HUES6 (cell line): Measurements from ENCODE around the gene HEPACAM.

Experiments
- H3K27ac ChIP-seq: 2 replicates; pipeline ENCODE4 v1.7.0; 2013; ENCODE audit warnings: low read depth, mild to moderate bottlenecking, low read length, inconsistent platforms
- H3K27me3 ChIP-seq: 2 replicates; pipeline ENCODE4 v1.6.1; 2013; ENCODE audit warnings: low read length; ENCODE audit not compliant: control insufficient read depth, insufficient read depth
- H3K36me3 ChIP-seq: 2 replicates; pipeline ENCODE4 v1.6.1; 2013; ENCODE audit warnings: low read length; ENCODE audit not compliant: control insufficient read depth, insufficient read depth
- H3K4me1 ChIP-seq: 2 replicates; pipeline ENCODE4 v1.6.1; 2013; ENCODE audit warnings: low read length; ENCODE audit not compliant: control insufficient read depth, insufficient read depth
- H3K4me3 ChIP-seq: 2 replicates; pipeline ENCODE4 v1.5.1; 2013; ENCODE audit warnings: low read depth, low read length
- H3K9ac ChIP-seq: one replicate; pipeline ENCODE4 v1.6.1; 2013; ENCODE audit warnings: mild to moderate bottlenecking, low read length
- H3K9me3 ChIP-seq: 2 replicates; pipeline ENCODE4 v1.6.1; 2013; ENCODE audit warnings: low read depth, low read length; ENCODE audit not compliant: control insufficient read depth, insufficient read depth

HEPACAM gene

GRCh38 chr11:124942466-124943253 lies 6.8 kb upstream of the HEPACAM start:
- no peak overlapping the region for H3K27ac ChIP-seq
- no peaks in the 10 kb centered on the region for H3K4me1 ChIP-seq
- H3K36me3 ChIP-seq = no peaks in the 10 kb centered on the region
- no peak overlapping the region for H3K9ac ChIP-seq
- no peaks in the 10 kb centered on the region for H3K9me3 ChIP-seq
- H3K4me3 ChIP-seq = no peak overlapping the region
- peaks cover 11% of the 10 kb centered on the region for H3K27me3 ChIP-seq

GRCh38 chr11:124941703-124942102 lies 5.9 kb upstream of the HEPACAM start:
- H3K4me3 ChIP-seq = no peak overlapping the region
- no peaks in the 10 kb centered on the region for H3K9me3 ChIP-seq
- H3K27me3 ChIP-seq = peaks cover 19% of the 10 kb centered on the region
- H3K4me1 ChIP-seq = no peaks in the 10 kb centered on the region
- no peak overlapping the region for H3K27ac ChIP-seq
- H3K9ac ChIP-seq = no peak overlapping the region
- no peaks in the 10 kb centered on the region for H3K36me3 ChIP-seq

DNA sequence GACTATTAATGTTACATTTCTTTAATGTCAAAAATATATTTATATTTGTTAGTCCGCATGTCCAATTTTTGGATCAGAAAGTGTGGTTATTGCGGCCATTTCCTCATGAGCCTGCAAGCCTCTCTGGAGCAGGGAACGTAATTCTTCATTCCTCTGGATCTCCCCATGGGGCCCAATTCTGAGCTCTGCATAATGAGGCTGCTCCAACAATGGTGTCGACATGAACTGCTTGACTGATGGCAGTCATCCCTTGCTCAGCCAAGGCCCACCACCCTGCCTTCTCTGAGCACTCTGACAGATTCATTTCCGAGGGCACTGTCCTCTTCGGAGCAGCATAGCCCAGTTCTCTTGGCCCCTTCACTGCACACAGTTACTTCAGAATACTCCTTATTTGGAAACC lies 3.1 kb upstream of the HEPACAM start:
- Histone ChIP-seq H3K4me3 (no peak overlapping the region), H3K9ac (no peak overlapping the region), H3K9me3 (no peaks in the 10 kb centered on the region), H3K27me3 (peaks cover 35% of the 10 kb centered on the region), H3K27ac (no peak overlapping the region), H3K4me1 (no peaks in the 10 kb centered on the region), H3K36me3 (no peaks in the 10 kb centered on the region)

- H3K4me1 ChIP-seq = no peaks in the 10 kb centered on the region
- H3K4me3 ChIP-seq = no peak overlapping the region
- no peak overlapping the region for H3K9ac ChIP-seq
- peaks cover 34% of the 10 kb centered on the region for H3K27me3 ChIP-seq
- no peaks in the 10 kb centered on the region for H3K9me3 ChIP-seq
- H3K36me3 ChIP-seq = no peaks in the 10 kb centered on the region
- no peak overlapping the region for H3K27ac ChIP-seq
Measured at GRCh38 chr11:124938206-124938765, 2.4 kb upstream of the HEPACAM start.

- H3K27me3 ChIP-seq = peaks cover 29% of the 10 kb centered on the region
- no peak overlapping the region for H3K27ac ChIP-seq
- no peak overlapping the region for H3K4me3 ChIP-seq
- H3K9me3 ChIP-seq = no peaks in the 10 kb centered on the region
- no peaks in the 10 kb centered on the region for H3K36me3 ChIP-seq
- no peak overlapping the region for H3K9ac ChIP-seq
- H3K4me1 ChIP-seq = no peaks in the 10 kb centered on the region
Measured at GRCh38 chr11:124937336-124937935, 1.6 kb upstream of the HEPACAM start.

- Histone ChIP-seq H3K36me3 (no peaks in the 10 kb centered on the region), H3K27ac (no peak overlapping the region), H3K9me3 (no peaks in the 10 kb centered on the region), H3K4me3 (no peak overlapping the region), H3K27me3 (peaks cover 25% of the 10 kb centered on the region), H3K4me1 (no peaks in the 10 kb centered on the region), H3K9ac (no peak overlapping the region)
Measured at GRCh38 chr11:124934862-124935547, 842 bp downstream of the HEPACAM start.

- Histone ChIP-seq H3K36me3 (no peaks in the 10 kb centered on the region), H3K9me3 (no peaks in the 10 kb centered on the region), H3K4me1 (no peaks in the 10 kb centered on the region), H3K9ac (no peak overlapping the region), H3K27ac (no peak overlapping the region), H3K27me3 (peaks cover 16% of the 10 kb centered on the region), H3K4me3 (no peak overlapping the region)
Measured at GRCh38 chr11:124930799-124931198, 5.0 kb downstream of the HEPACAM start.

DNA sequence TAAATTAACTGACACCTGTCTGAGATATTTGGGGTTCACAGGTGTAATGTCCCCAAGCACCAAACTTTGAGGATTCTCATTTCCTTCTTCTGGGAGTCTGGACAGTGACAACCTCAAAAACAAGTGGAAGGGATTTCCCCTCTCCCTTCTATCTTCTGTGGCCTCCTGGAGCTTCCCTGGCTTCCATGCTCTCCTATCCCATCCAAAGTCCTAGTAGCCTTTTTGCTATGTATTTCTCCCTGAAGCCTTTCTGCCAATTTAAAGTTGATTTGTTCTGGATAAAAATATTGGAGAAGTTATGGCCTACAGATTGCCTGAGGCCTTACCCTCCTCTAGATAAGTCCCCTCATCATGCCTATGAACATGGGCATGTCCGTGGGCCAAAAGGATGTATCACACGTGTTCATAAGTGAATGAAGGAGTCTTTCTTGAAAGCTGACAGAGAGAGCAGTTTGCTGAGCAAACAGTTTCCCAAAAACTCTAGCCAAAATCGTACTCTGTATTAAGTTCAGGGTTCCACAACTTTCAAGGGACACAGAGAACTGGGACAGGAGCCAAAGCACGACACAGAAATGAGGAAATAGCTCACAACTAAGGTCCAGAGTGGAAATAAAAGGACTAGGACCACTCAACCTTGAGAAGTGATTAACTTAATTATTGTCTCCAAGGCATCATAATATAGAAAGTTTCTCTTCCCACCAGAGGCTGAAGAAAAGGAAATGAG lies 6.7 kb downstream of the HEPACAM start:
- Histone ChIP-seq H3K4me3 (no peak overlapping the region), H3K9me3 (no peaks in the 10 kb centered on the region), H3K36me3 (no peaks in the 10 kb centered on the region), H3K9ac (no peak overlapping the region), H3K27ac (no peak overlapping the region), H3K4me1 (no peaks in the 10 kb centered on the region), H3K27me3 (peaks cover 26% of the 10 kb centered on the region)

- Histone ChIP-seq H3K4me3 (no peak overlapping the region), H3K27me3 (peaks cover 79% of the 10 kb centered on the region), H3K9ac (no peak overlapping the region), H3K36me3 (no peaks in the 10 kb centered on the region), H3K9me3 (no peaks in the 10 kb centered on the region), H3K4me1 (0 out of 2 replicates have a peak, but pooled peaks cover 3% of the 10 kb centered on the region), H3K27ac (no peak overlapping the region)
Measured at GRCh38 chr11:124923296-124923695, 12.6 kb downstream of the HEPACAM start.

DNA sequence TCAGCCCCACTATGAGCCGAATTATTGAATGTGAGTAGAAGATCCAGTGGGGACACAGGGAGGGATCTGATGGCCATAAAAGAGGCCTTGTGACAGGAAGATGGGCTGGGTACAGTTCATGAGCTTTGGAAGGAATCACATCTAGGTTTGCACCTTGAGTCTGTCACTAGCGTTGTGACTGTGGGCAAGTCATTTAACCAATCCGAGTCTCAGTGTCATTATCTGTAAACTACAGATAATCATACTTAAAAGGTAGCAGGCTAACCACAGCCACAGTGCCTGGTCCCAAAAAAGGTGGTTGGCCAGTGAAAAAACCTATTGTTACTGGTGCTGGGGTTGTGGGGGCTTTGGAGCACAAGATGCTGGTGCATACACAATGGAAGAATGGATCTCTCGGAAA lies 13.0 kb downstream of the HEPACAM start:
- Histone ChIP-seq H3K36me3 (no peaks in the 10 kb centered on the region), H3K9ac (no peak overlapping the region), H3K4me3 (no peak overlapping the region), H3K27ac (no peak overlapping the region), H3K27me3 (peaks cover 81% of the 10 kb centered on the region), H3K4me1 (0 out of 2 replicates have a peak, but pooled peaks cover 3% of the 10 kb centered on the region), H3K9me3 (no peaks in the 10 kb centered on the region)
